K562 (cell line): ENCODE data around the gene IL34. TPM values are rescaled to one million over a fixed set of nuclear protein-coding genes. Genes with fewer than 3 reads are reported as not detected.

Experiments used
- ARID3A ChIP-seq: IDR thresholded peaks from 2 replicates; pipeline ENCODE4 v1.6.1; 2012; ENCODE audit warnings: low read depth, low read length, improper control_type of control experiment, borderline replicate concordance
- CEBPB ChIP-seq: fragments of 450-650 bp; IDR thresholded peaks from 2 replicates; pipeline ENCODE4 v1.6.1; 2016; ENCODE audit warnings: missing genetic modification characterization, missing compliant biosample characterization
- HNRNPH1 ChIP-seq: fragments of 200-400 bp; formaldehyde crosslinking; optimal IDR thresholded peaks from 2 replicates; pipeline ENCODE3; 2017; ENCODE audit warnings: low read depth, mild to moderate bottlenecking, low read length, moderate library complexity
- SIX5 ChIP-seq, 2 experiments: IDR thresholded peaks; 2 replicates each; pipeline ENCODE4 v1.6.1; 2011; ENCODE audit warnings: low read length in 2 of 2, borderline replicate concordance in 1 of 2, low read depth in 1 of 2, mild to moderate bottlenecking in 1 of 2, moderate library complexity in 1 of 2; ENCODE audit not compliant: insufficient read depth in 1 of 2
- SMARCC2 ChIP-seq: fragments of 450-650 bp; IDR thresholded peaks from 2 replicates; pipeline ENCODE4 v1.6.1; 2017; ENCODE audit warnings: antibody characterized with exemption, moderate library complexity, mild to moderate bottlenecking, low read depth
- TBL1XR1 ChIP-seq, 2 experiments: IDR thresholded peaks; 2 replicates each; pipeline ENCODE4 v1.6.1; 2012; ENCODE audit warnings: improper control_type of control experiment in 2 of 2, low read length in 2 of 2, mild to moderate bottlenecking in 1 of 2
- TOE1 ChIP-seq, 2 experiments: fragments of 450-650 bp in 1 of 2; sonication (generic) in 1 of 2; formaldehyde crosslinking in 1 of 2; IDR thresholded peaks; 2 replicates each; pipeline versions ENCODE4 v1.7.1 to v1.8.0; 2016 to 2022; ENCODE audit warnings: borderline replicate concordance in 2 of 2, mild to moderate bottlenecking in 2 of 2, antibody characterized with exemption in 1 of 2, inconsistent platforms in 1 of 2, low read depth in 1 of 2, missing genetic modification reagents in 1 of 2, moderate library complexity in 1 of 2
- ZC3H11A ChIP-seq: IDR thresholded peaks from 2 replicates; pipeline ENCODE4 v1.6.1; 2012; ENCODE audit warnings: low read depth, low read length, improper control_type of control experiment
- polyA plus RNA-seq, 8 experiments: library from polyadenylated mRNA; depleted of rRNA in 4 of 8; stranded (reverse) in 5 of 8; unstranded in 3 of 8; fragments of >200 nt; fragmentation: Nextera tagmentation in 2 of 8; fragmentation: Illumina TruSeq in 1 of 8; extraction: Ambion mirVana in 2 of 8; extraction: Trizol in 1 of 8; gene quantifications; 2 replicates each; pipeline versions ENCODE4 v1.2.1 to v1.2.3, GENCODE V29; 2011 to 2014; ENCODE audit warnings: inconsistent platforms in 1 of 8, missing spikeins in 1 of 8
- total RNA-seq, 7 experiments: library from RNA; depleted of rRNA in 6 of 7; stranded (reverse); fragments of >200 nt in 6 of 7; fragmentation: Illumina TruSeq in 2 of 7; extraction: Trizol in 2 of 7; gene quantifications; 2 replicates each; pipeline versions ENCODE4 v1.2.1 to v1.2.3, GENCODE V29; 2011 to 2021; ENCODE audit warnings: low replicate concordance in 1 of 7

Gene IL34
- total and polyA plus RNA-seq, 9 of the 15 experiments (the other 6 are each of a cell fraction or from before 2014, with no cell fraction given) = 0.07 to 0.18 (median 0.10) TPM; not detected in 6

DNA sequence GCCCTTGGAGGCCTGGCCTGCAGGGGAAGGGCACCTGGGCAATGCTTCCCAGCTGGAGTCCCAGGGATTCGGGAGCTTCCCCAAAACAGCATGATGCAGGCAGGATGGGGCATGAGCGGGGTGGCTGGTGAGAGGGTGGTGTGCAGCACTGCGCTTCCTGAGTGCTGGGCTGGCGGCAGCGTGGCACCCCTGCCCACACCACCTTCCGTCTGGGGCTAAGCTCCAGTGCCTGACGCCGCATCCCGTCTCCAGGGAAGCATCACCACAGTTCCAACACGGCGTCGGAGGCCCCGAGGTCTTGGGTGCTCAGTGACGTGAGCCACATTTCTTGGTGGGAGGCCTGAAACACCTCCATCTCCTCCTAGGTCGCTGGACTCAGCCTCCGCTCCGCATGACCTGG is 53.3 kb downstream of the IL34 start (continued):
- no peak for TF ChIP-seq HNRNPH1
- TF ChIP-seq TBL1XR1 (IDR thresholded peaks at IDR 0.05; ENCODE audit: low read length in 2 of 2) = no peak
- TF ChIP-seq SIX5 (IDR thresholded peaks at IDR 0.05; ENCODE audit: borderline replicate concordance in 1 of 2, insufficient read depth in 1 of 2, low read depth in 1 of 2, low read length in 2 of 2) = no peak
- no peak for TF ChIP-seq SMARCC2
- no peak for TF ChIP-seq TOE1 (IDR thresholded peaks at IDR 0.05; ENCODE audit: borderline replicate concordance)
- TF ChIP-seq TOE1 (CRISPR knock-in tag; IDR thresholded peaks at IDR 0.05; ENCODE audit: borderline replicate concordance, low read depth) = no peak
- TF ChIP-seq ARID3A = no peak
- no peak for TF ChIP-seq CEBPB (tag)
- TF ChIP-seq ZC3H11A = no peak
- TF ChIP-seq, all 486 proteins: peak for 0
